Pancreas (tissue), 10 donors: ENCODE data around the gene ZFAND3. TPM values are rescaled to one million over a fixed set of nuclear protein-coding genes. Genes with fewer than 3 reads are reported as not detected.

ENCODE experiments used
- ATAC-seq, 4 donors: fragments of 200-7000 bp; cut with Tn5 transposase; one replicate each; pipeline versions ENCODE4 v1.8.0 to v1.9.1; 2020; ENCODE audit warnings: mild to moderate bottlenecking in 4 of 4, moderate library complexity in 4 of 4
- DNase-seq, 6 donors: peaks; one replicate each; pipeline ENCODE4 v3.0.0-alpha.2; 2020
- FAIRE-seq: peaks from 2 replicates; lab custom pipeline; 2012; peaks lifted over from hg19 to GRCh38; lab: Jason Lieb, UNC
- H3K27ac ChIP-seq, 4 donors: fragments of 200-600 bp; sonication (generic); 1 replicate in 3 of 4; 2 replicates in 1 of 4; pipeline versions ENCODE4 v1.5.0 to v1.8.0; 2020
- H3K27me3 ChIP-seq, 4 donors: fragments of 200-600 bp; one replicate each; pipeline ENCODE4 v1.8.0; 2021
- H3K36me3 ChIP-seq, 3 donors: fragments of 200-600 bp; sonication (generic) in 1 of 3; one replicate each; pipeline versions ENCODE4 v1.5.0 to v1.8.0; 2020 to 2021
- H3K4me1 ChIP-seq, 3 donors: fragments of 200-600 bp; one replicate each; pipeline ENCODE4 v1.8.0; 2021
- H3K4me3 ChIP-seq, 4 donors: fragments of 200-600 bp; sonication (generic) in 2 of 4; one replicate each; pipeline versions ENCODE4 v1.5.0 to v1.8.0; 2020 to 2021
- H3K9me3 ChIP-seq, 4 donors: fragments of 200-600 bp; one replicate each; pipeline ENCODE4 v1.8.0; 2021
- WGBS, 2 donors: extraction: QIAGEN DNeasy Blood & Tissue Kit; methylation state at CpG; one replicate each; pipeline ENCODE4 v1.1.7; 2013; 5-methylcytosine and 5-hydroxymethylcytosine counted together
- intact Hi-C, 3 donors: fragments of 100-400 bp; cut with DNase I; formaldehyde crosslinking; loops; one replicate each; pipeline versions ENCODE4 v1.11.1 to v1.14.2; 2022
- polyA plus RNA-seq, 2 donors: library from polyadenylated mRNA; stranded (reverse); fragments of 200-250 nt; gene quantifications; one replicate each; pipeline ENCODE4 v1.2.3, GENCODE V29; 2013
- total RNA-seq, 6 donors: library from RNA; stranded (reverse); fragmentation: NEBNext Ultra II Directional in 4 of 6; extraction: Animal tissue kit (Norgen Biotek cat#: 25700) in 4 of 6; gene quantifications; one replicate each; pipeline versions ENCODE4 v1.2.1 to v1.2.4, GENCODE V29; 2021 to 2023
- TF ChIP-seq, protein P1 (sequence below), 4 donors: fragments of 200-600 bp; sonication (generic) in 3 of 4; IDR thresholded peaks; one replicate each; pipeline versions ENCODE4 v1.5.0 to v1.8.0; 2021; ENCODE audit warnings: antibody characterized with exemption in 4 of 4
- donor health status: healthy with polysubstance abuse.
- donor health status: DM: no; HTN: no; CAD: no; lungs with moderate emphysema.
- donor health status: DM: no; HTN: no; CAD: no.
- donor health status: control.
- donor health status: control.
- donor health status: Bipolar disorder and iron deficiency.
- donor health status: DM: yes; HTN: yes; CAD: no.
- donor health status: DM: no; HTN: no; CAD: no.
- donor health status: DM: no; HTN: no; CAD: no.
- donor health status: DM: yes; HTN: yes; CAD: no.

The ZFAND3 gene
- total and polyA plus RNA-seq, 8 donors, result 13.1 to 49.8 (median 31.8) TPM

DNA sequence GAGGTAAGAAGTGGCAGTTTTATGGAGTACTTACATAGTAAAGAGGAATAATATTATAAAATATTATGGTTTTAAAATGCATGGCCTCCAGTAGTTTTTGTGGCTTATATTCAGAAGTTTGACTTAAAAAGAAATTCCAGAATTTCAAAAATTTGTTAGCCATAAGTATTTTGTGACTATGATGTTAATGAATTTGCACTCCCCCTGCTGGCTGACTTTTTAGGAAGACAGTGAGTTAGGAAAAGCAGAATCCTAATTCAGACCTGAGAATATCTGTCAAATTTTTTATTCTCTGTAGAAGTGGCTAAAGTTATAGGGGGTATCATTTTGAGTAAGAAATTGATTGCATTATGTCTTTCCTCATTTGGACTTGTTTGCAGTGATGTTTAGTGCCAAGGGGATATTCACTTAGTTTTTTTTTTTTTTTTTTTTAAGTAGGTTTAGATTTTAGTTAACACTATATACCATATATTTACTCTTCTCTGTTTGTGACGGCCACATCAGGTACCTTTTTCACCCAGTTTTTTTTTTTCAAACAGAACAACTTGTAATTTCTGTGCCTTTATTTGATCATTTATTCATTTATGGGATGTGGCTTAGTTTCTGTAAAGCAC is 40.8 kb downstream of the ZFAND3 start:
- DNase-seq (no peak), ATAC-seq (peak in 1 of 4 donors; percentile 44), FAIRE-seq (peak; percentile 23)
- Histone ChIP-seq H3K27me3 (no peaks in the 10 kb centered on the region), H3K9me3 (no peaks in the 10 kb centered on the region), H3K36me3 (no peaks in the 10 kb centered on the region), H3K4me1 (peaks cover 3 to 23% (median 5%) of the 10 kb centered on the region in 3 donors), H3K4me3 (no peak overlapping the region), H3K27ac (no peak overlapping the region)
- WGBS, 2 donors, result 53 to 68% methylated on average over 1 of the region's 1 CpG
- TF ChIP-seq, protein P1, sequence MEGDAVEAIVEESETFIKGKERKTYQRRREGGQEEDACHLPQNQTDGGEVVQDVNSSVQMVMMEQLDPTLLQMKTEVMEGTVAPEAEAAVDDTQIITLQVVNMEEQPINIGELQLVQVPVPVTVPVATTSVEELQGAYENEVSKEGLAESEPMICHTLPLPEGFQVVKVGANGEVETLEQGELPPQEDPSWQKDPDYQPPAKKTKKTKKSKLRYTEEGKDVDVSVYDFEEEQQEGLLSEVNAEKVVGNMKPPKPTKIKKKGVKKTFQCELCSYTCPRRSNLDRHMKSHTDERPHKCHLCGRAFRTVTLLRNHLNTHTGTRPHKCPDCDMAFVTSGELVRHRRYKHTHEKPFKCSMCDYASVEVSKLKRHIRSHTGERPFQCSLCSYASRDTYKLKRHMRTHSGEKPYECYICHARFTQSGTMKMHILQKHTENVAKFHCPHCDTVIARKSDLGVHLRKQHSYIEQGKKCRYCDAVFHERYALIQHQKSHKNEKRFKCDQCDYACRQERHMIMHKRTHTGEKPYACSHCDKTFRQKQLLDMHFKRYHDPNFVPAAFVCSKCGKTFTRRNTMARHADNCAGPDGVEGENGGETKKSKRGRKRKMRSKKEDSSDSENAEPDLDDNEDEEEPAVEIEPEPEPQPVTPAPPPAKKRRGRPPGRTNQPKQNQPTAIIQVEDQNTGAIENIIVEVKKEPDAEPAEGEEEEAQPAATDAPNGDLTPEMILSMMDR (IDR thresholded peaks at IDR 0.05), result peak in 2 of 4 donors; percentile 33 to 46
- intact Hi-C loops, result no loop called here

DNA sequence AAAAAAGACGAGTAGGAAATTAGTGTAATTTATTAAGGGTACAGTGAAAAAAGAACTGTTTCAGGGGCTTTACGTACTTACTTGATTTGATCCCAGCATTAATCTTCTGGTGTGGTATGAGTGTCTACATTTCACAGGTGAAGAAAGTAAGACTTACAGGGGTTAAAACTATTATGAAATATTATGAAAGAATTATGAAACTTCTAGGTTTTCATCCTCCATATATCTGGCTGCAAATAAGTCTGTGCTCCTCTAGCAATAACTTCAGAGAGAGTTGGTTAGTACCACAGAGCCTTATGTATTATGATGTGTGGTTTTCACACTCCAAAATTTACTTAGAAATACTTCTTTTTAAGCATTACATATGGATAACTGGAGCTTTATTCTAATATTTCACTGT is 41.9 kb downstream of the ZFAND3 start:
- ATAC-seq (no peak), DNase-seq (no peak), FAIRE-seq (no peak)
- intact Hi-C loops, result no loop called here
- H3K27ac ChIP-seq, result no peak overlapping the region
- no peaks in the 10 kb centered on the region for H3K9me3 ChIP-seq
- TF ChIP-seq, protein P1 (IDR thresholded peaks at IDR 0.05), result no peak
- no peak overlapping the region for H3K4me3 ChIP-seq
- peaks cover 3 to 23% (median 5%) of the 10 kb centered on the region in 3 donors for H3K4me1 ChIP-seq
- H3K36me3 ChIP-seq, result no peaks in the 10 kb centered on the region
- 59 to 75% methylated on average over 2 of the region's 2 CpGs for WGBS, 2 donors
- H3K27me3 ChIP-seq, result no peaks in the 10 kb centered on the region

DNA sequence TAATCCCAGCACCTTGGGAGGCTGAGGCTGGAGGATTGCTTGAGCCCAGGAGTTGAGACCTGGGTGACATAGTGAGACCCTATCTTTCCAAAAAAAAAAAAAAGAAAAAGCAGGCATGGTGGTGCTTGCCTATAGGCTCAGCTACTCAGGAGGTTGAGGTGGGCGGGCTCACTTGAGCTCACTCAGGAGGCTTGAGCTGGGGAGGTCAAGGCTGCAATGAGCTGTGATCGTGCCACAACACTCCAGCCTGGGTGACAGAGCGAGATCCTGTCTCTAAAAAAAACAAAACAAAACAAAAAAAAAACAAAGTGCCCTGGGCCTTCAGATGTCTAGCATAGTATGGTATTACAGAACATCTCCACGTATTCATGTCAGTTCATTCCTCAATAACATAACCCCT is 42.9 kb downstream of the ZFAND3 start:
- H3K9me3 ChIP-seq, result no peaks in the 10 kb centered on the region
- TF ChIP-seq, protein P1 (IDR thresholded peaks at IDR 0.05), result no peak
- no peak overlapping the region for H3K4me3 ChIP-seq
- intact Hi-C loops, result no loop called here
- 76 to 82% methylated on average over 4 of the region's 4 CpGs for WGBS, 2 donors
- no peak overlapping the region for H3K27ac ChIP-seq
- ATAC-seq, result no peak
- H3K27me3 ChIP-seq, result no peaks in the 10 kb centered on the region
- no peak for FAIRE-seq
- DNase-seq, result no peak
- peaks cover 3 to 26% (median 5%) of the 10 kb centered on the region in 3 donors for H3K4me1 ChIP-seq
- no peaks in the 10 kb centered on the region for H3K36me3 ChIP-seq

DNA sequence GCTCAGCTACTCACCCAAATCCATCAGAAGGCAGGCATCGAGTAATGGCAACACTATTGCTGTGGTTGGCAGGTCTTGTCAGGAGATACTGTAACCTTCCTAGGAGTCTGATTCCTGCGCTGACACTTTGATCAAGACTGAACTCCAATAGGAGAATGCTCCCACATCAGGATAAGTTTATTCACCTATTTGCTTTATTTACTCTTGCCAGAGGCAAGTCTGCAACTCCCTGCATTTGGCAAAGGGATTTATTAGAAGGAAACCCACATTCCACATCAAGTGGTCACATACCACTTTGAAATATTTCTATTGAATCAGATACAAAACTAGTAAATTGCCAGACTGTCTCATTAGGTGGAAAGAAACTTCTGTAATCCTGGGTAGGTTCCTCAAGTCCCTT is 43.5 kb downstream of the ZFAND3 start:
- 71 to 79% methylated on average over 2 of the region's 2 CpGs for WGBS, 2 donors
- no peak for ATAC-seq
- no peaks in the 10 kb centered on the region for H3K27me3 ChIP-seq
- TF ChIP-seq, protein P1 (IDR thresholded peaks at IDR 0.05), result no peak
- DNase-seq, result no peak
- no peaks in the 10 kb centered on the region for H3K36me3 ChIP-seq
- intact Hi-C loops, result no loop called here
- H3K27ac ChIP-seq, result no peak overlapping the region
- H3K9me3 ChIP-seq, result no peaks in the 10 kb centered on the region
- no peak for FAIRE-seq
- no peak overlapping the region for H3K4me3 ChIP-seq
- peaks cover 5 to 32% (median 9%) of the 10 kb centered on the region in 3 donors for H3K4me1 ChIP-seq

DNA sequence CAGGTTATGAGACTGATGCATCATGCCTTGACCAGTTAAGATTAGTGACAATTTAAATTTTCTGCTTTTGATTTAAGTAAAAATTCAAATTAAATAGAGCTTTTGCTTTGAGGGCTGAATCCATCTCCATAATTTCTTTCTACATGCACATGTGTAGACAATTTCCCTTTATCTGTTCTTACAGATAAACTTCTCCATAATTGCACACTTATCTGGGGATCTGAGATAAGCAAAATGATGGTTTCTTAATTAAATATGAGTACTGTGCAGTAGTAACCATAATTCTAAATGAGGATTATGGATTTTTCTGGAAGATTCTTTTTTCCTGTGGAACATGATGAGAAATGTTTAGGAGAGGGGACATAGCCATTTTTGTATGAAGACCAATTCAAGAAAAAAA is 44.7 kb downstream of the ZFAND3 start:
- Histone ChIP-seq H3K4me1 (peaks cover 5 to 26% (median 12%) of the 10 kb centered on the region in 3 donors), H3K4me3 (no peak overlapping the region), H3K36me3 (no peaks in the 10 kb centered on the region), H3K27me3 (no peaks in the 10 kb centered on the region), H3K27ac (no peak overlapping the region), H3K9me3 (no peaks in the 10 kb centered on the region)
- ATAC-seq (no peak), FAIRE-seq (no peak), DNase-seq (no peak)
- intact Hi-C loops, result no loop called here
- TF ChIP-seq, protein P1 (IDR thresholded peaks at IDR 0.05), result no peak
